H1 (cell line): ENCODE data around the gene LRRFIP1. TPM values are rescaled to one million over a fixed set of nuclear protein-coding genes. Genes with fewer than 3 reads are reported as not detected.

Experiments
- CTCF ChIA-PET: fragments of 300-600 bp; sonication (Branson Sonifier 250); formaldehyde crosslinking; loops from one replicate; lab custom pipeline; 2021; ENCODE audit not compliant: partially characterized antibody; lab: Charles Lee
- POLR2A ChIA-PET: fragments of 300-600 bp; sonication (Branson Sonifier 250); formaldehyde crosslinking; loops from one replicate; lab custom pipeline; 2021; ENCODE audit warnings: inconsistent platforms; ENCODE audit not compliant: partially characterized antibody; lab: Charles Lee
- DNase-seq, 2 experiments: peaks; one replicate each; pipeline versions ENCODE4 v3.0.0 to v3.0.0-alpha.2; 2010 to 2022; ENCODE audit warnings: low spot score in 2 of 2, low read depth in 1 of 2, mixed read lengths in 1 of 2
- FAIRE-seq: peaks from 2 replicates; lab custom pipeline; 2011; peaks lifted over from hg19 to GRCh38; lab: Jason Lieb, UNC
- H2AFZ ChIP-seq: 2 replicates; pipeline ENCODE4 v1.8.1; 2012; ENCODE audit warnings: low read length, inconsistent platforms
- H2AK5ac ChIP-seq: 2 replicates; pipeline ENCODE4 v1.6.1; 2013; ENCODE audit warnings: low read depth, low read length
- H2BK120ac ChIP-seq: replicated peaks from 2 replicates; pipeline ENCODE3; 2013; ENCODE audit warnings: low read depth, low read length, inconsistent platforms
- H2BK12ac ChIP-seq: 2 replicates; pipeline ENCODE4 v1.6.1; 2013; ENCODE audit warnings: low read depth, low read length
- H2BK15ac ChIP-seq: 2 replicates; pipeline ENCODE4 v1.6.1; 2013; ENCODE audit warnings: low read length
- H2BK20ac ChIP-seq: 2 replicates; pipeline ENCODE4 v1.6.1; 2013; ENCODE audit warnings: low read length
- H2BK5ac ChIP-seq: 2 replicates; pipeline ENCODE4 v1.6.1; 2013; ENCODE audit warnings: low read depth, low read length
- H3K14ac ChIP-seq: 2 replicates; pipeline ENCODE4 v1.6.1; 2013; ENCODE audit warnings: inconsistent platforms; ENCODE audit not compliant: insufficient read length
- H3K18ac ChIP-seq: 2 replicates; pipeline ENCODE4 v1.6.1; 2013; ENCODE audit warnings: low read length; ENCODE audit errors: extremely low read depth
- H3K23ac ChIP-seq: 2 replicates; pipeline ENCODE4 v1.6.1; 2013; ENCODE audit warnings: inconsistent platforms; ENCODE audit not compliant: insufficient read length
- H3K23me2 ChIP-seq: 2 replicates; pipeline ENCODE4 v1.6.1; 2013; ENCODE audit warnings: low read depth, low read length
- H3K27ac ChIP-seq: 2 replicates; pipeline ENCODE4 v1.6.1; 2011; ENCODE audit warnings: low read depth, low read length, inconsistent platforms
- H3K27me3 ChIP-seq, 4 experiments: replicated peaks in 1 of 4; 1 replicate in 1 of 4; 2 replicates in 3 of 4; pipeline versions ENCODE4 v1.6.1 to v1.8.1; 2011 to 2013; ENCODE audit warnings: low read length in 3 of 4, mild to moderate bottlenecking in 3 of 4, inconsistent platforms in 2 of 4, mixed read lengths in 2 of 4, moderate library complexity in 1 of 4; ENCODE audit not compliant: control insufficient read depth in 3 of 4, insufficient read depth in 3 of 4; ENCODE audit errors: extremely low read depth in 1 of 4
- H3K36me3 ChIP-seq, 4 experiments: 2 replicates each; pipeline versions ENCODE4 v1.6.1 to v1.8.1; 2011 to 2013; ENCODE audit warnings: mild to moderate bottlenecking in 4 of 4, low read length in 3 of 4, moderate library complexity in 2 of 4, control low read depth in 1 of 4, inconsistent platforms in 1 of 4; ENCODE audit not compliant: insufficient read depth in 4 of 4, control insufficient read depth in 2 of 4
- H3K4ac ChIP-seq: replicated peaks from 2 replicates; pipeline ENCODE3; 2013; ENCODE audit warnings: low read length, low read depth, mixed read lengths, inconsistent platforms; ENCODE audit not compliant: insufficient read length
- H3K4me1 ChIP-seq, 4 experiments: replicated peaks in 1 of 4; 1 replicate in 1 of 4; 2 replicates in 3 of 4; pipeline versions ENCODE4 v1.6.1 to v1.8.1; 2011 to 2013; ENCODE audit warnings: low read length in 3 of 4, inconsistent platforms in 2 of 4, mixed read lengths in 1 of 4; ENCODE audit not compliant: insufficient read depth in 4 of 4, control insufficient read depth in 3 of 4
- H3K4me2 ChIP-seq, 2 experiments: 2 replicates each; pipeline versions ENCODE4 v1.6.1 to v1.8.1; 2011 to 2013; ENCODE audit warnings: low read depth in 2 of 2, low read length in 2 of 2, control low read depth in 1 of 2, inconsistent platforms in 1 of 2, mild to moderate bottlenecking in 1 of 2; ENCODE audit not compliant: insufficient read depth in 1 of 2
- H3K4me3 ChIP-seq, 4 experiments: fragments of 200-600, 300-600 bp in 1 of 4; sonication (generic), shearing (Covaris generic), sonication (Bioruptor Twin) in 1 of 4; 2 replicates each; pipeline versions ENCODE4 v1.5.1 to v1.8.1; 2011 to 2016; ENCODE audit warnings: low read length in 4 of 4, low read depth in 3 of 4, control low read depth in 2 of 4, inconsistent platforms in 2 of 4, mild to moderate bottlenecking in 2 of 4, mixed read lengths in 1 of 4, moderate library complexity in 1 of 4; ENCODE audit not compliant: insufficient read depth in 2 of 4; ENCODE audit errors: extremely low read depth in 1 of 4
- H3K56ac ChIP-seq: replicated peaks from 2 replicates; pipeline ENCODE3; 2013; ENCODE audit warnings: low read depth, mild to moderate bottlenecking, mixed read lengths, low read length, inconsistent platforms; ENCODE audit not compliant: insufficient read length
- H3K79me1 ChIP-seq: 2 replicates; pipeline ENCODE4 v1.6.1; 2013; ENCODE audit warnings: low read depth, low read length, control low read depth
- H3K79me2 ChIP-seq, 2 experiments: 2 replicates each; pipeline versions ENCODE4 v1.6.1 to v1.8.1; 2012 to 2013; ENCODE audit warnings: low read length in 2 of 2, mild to moderate bottlenecking in 2 of 2, inconsistent platforms in 1 of 2; ENCODE audit not compliant: insufficient read depth in 2 of 2, control insufficient read depth in 1 of 2
- H3K9ac ChIP-seq, 4 experiments: replicated peaks in 1 of 4; 1 replicate in 1 of 4; 2 replicates in 3 of 4; pipeline versions ENCODE4 v1.6.1 to v1.8.1; 2011 to 2013; ENCODE audit warnings: low read depth in 3 of 4, low read length in 3 of 4, control low read depth in 2 of 4, mild to moderate bottlenecking in 2 of 4, moderate library complexity in 2 of 4, inconsistent platforms in 1 of 4; ENCODE audit errors: extremely low read depth in 1 of 4
- H3K9me3 ChIP-seq, 2 experiments: 2 replicates each; pipeline versions ENCODE4 v1.6.1 to v1.8.1; 2012 to 2013; ENCODE audit warnings: mild to moderate bottlenecking in 2 of 2, moderate library complexity in 2 of 2, control low read depth in 1 of 2, inconsistent platforms in 1 of 2, low read depth in 1 of 2, low read length in 1 of 2, mixed read lengths in 1 of 2; ENCODE audit not compliant: insufficient read depth in 2 of 2
- H4K20me1 ChIP-seq, 2 experiments: replicated peaks in 1 of 2; 2 replicates each; pipeline versions ENCODE3 to v1.8.1; 2011 to 2013; ENCODE audit warnings: inconsistent platforms in 2 of 2, low read length in 2 of 2, mild to moderate bottlenecking in 1 of 2; ENCODE audit not compliant: insufficient read depth in 2 of 2, control insufficient read depth in 1 of 2
- H4K5ac ChIP-seq: 2 replicates; pipeline ENCODE4 v1.6.1; 2013; ENCODE audit warnings: low read length, low read depth, mixed read lengths, inconsistent platforms; ENCODE audit not compliant: insufficient read length
- H4K8ac ChIP-seq: 2 replicates; pipeline ENCODE4 v1.8.0; 2013; ENCODE audit warnings: mild to moderate bottlenecking, moderate library complexity, low read length, inconsistent platforms; ENCODE audit not compliant: insufficient read depth; ENCODE audit errors: extremely low read depth
- H4K91ac ChIP-seq: replicated peaks from 2 replicates; pipeline ENCODE3; 2013; ENCODE audit warnings: low read length, mixed read lengths, inconsistent platforms; ENCODE audit not compliant: insufficient read length
- ASH2L ChIP-seq: fragments of 200-600, 300-600 bp; sonication (generic); IDR thresholded peaks from one replicate; pipeline ENCODE4 v1.7.1; 2017; ENCODE audit warnings: low read length
- BACH1 ChIP-seq: IDR thresholded peaks from 2 replicates; pipeline ENCODE4 v1.6.1; 2012; ENCODE audit warnings: low read length, improper control_type of control experiment
- JUND ChIP-seq: IDR thresholded peaks from 2 replicates; pipeline ENCODE4 v1.6.1; 2011; ENCODE audit warnings: mild to moderate bottlenecking, improper control_type of control experiment, low read length
- WGBS, 2 experiments: shearing (Covaris generic) in 1 of 2; methylation state at CpG; one replicate each; pipeline versions ENCODE4 v1.1.6 to v1.1.7; 2013 to 2015; ENCODE audit warnings: low lambda C conversion rate in 2 of 2, mixed read lengths in 2 of 2, inconsistent platforms in 1 of 2, low coverage in 1 of 2, missing lambda C conversion rate in 1 of 2; ENCODE audit not compliant: insufficient replicate concordance in 2 of 2, insufficient coverage in 1 of 2, insufficient read length in 1 of 2; ENCODE audit errors: extremely low coverage in 1 of 2, missing lambda C conversion rate in 1 of 2; 5-methylcytosine and 5-hydroxymethylcytosine counted together
- polyA plus RNA-seq, 7 experiments: library from polyadenylated mRNA; depleted of rRNA in 3 of 7; stranded (reverse) in 5 of 7; unstranded in 2 of 7; fragments of >200 nt in 5 of 7; fragments of 200-250 nt in 2 of 7; gene quantifications; 1 replicate in 5 of 7; 2 replicates in 1 of 7; 4 replicates in 1 of 7; pipeline versions ENCODE4 v1.2.1 to v1.2.3, GENCODE V29; 2011 to 2013; ENCODE audit warnings: missing spikeins in 2 of 7, mixed read lengths in 2 of 7
- total RNA-seq: library from RNA; stranded (reverse); fragmentation: NEBNext Ultra II Directional; extraction: Animal tissue kit (Norgen Biotek cat#: 25700); gene quantifications from 2 replicates; pipeline ENCODE4 v1.2.1, GENCODE V29; 2021

The LRRFIP1 gene
- total and polyA plus RNA-seq, 2 of the 8 experiments (the other 6 are each of a cell fraction or from before 2014, with no cell fraction given), result 12.1 to 75.8 TPM

GRCh38 chr2:237702441-237703391, 75.3 kb downstream of the LRRFIP1 start:
- Histone ChIP-seq H3K9me3 (no peaks in the 10 kb centered on the region), H2BK12ac (0 out of 2 replicates have a peak overlapping the region, but pooled peaks have one; percentile 80), H3K23ac (no peak overlapping the region), H4K5ac (no peak overlapping the region), H3K56ac (no peak overlapping the region), H2AFZ (no peak overlapping the region), H3K27me3 (no peaks in the 10 kb centered on the region), H2BK20ac (0 out of 2 replicates have a peak overlapping the region, but pooled peaks have one; percentile 61), H3K18ac (peak overlapping the region; percentile 79; the same call in 1 of the 2 replicates), H4K91ac (peak overlapping the region; percentile 84), H2BK120ac (no peak overlapping the region), H4K20me1 (peaks cover 0 to 13% of the 10 kb centered on the region in 2 experiments), H3K4me3 (peak overlapping the region in 2 of 4 experiments; percentile 14 to 37; a peak in 4 of 8 replicates), H2BK5ac (peak overlapping the region; percentile 84; the same call in 1 of the 2 replicates), H2AK5ac (no peak overlapping the region), H4K8ac (no peak overlapping the region), H3K27ac (no peak overlapping the region), H3K4me1 (peaks cover 24 to 42% (median 36%) of the 10 kb centered on the region in 4 experiments), H2BK15ac (peak overlapping the region; percentile 88; the same call in 1 of the 2 replicates), H3K4me2 (peak overlapping the region; percentile 20 to 53), H3K9ac (peak overlapping the region in 1 of 4 experiments; percentile 27; a peak in 1 of 7 replicates), H3K79me1 (peaks cover 28% of the 10 kb centered on the region), H3K36me3 (no peaks in the 10 kb centered on the region), H3K14ac (no peak overlapping the region), H3K4ac (peak overlapping the region; percentile 63), H3K23me2 (no peaks in the 10 kb centered on the region), H3K79me2 (peaks cover 0 to 82% of the 10 kb centered on the region in 2 experiments; a peak in 2 of 4 replicates)
- ChIA-PET CTCF (interaction anchor here (0.7 to 1.9 kb wide), 11 partner anchors 9 to 101 kb away, joined by 3 to 7 read pairs (median 4); no protein-coding TSS in a partner anchor), POLR2A (interaction anchor here (0.6 to 2.1 kb wide), 5 partner anchors 10 to 524 kb away, joined by 3 to 6 read pairs (median 3); no protein-coding TSS in a partner anchor)
- FAIRE-seq, result no peak
- no peak for DNase-seq
- TF ChIP-seq JUND (peak; percentile 33; the same call in 1 of the 2 replicates), BACH1 (no peak), ASH2L (peak; percentile 57)
- 32% methylated on average over 17 of the region's 17 CpGs; no CpG with 5 or more reads in 1 of the 2 experiments for WGBS, 2 experiments
